Fibroblast of gingiva (primary cell): ENCODE measurements around the gene TRIM33.
"Not testable (repeated sequence)": the region's sequence is repeated elsewhere in the genome, so short reads cannot be mapped to it uniquely, and the experiment has no call there.

Source experiments
- DNase-seq: peaks from one replicate; pipeline ENCODE4 v3.0.0-alpha.2; 2011; ENCODE audit warnings: low read depth

The TRIM33 gene

DNA sequence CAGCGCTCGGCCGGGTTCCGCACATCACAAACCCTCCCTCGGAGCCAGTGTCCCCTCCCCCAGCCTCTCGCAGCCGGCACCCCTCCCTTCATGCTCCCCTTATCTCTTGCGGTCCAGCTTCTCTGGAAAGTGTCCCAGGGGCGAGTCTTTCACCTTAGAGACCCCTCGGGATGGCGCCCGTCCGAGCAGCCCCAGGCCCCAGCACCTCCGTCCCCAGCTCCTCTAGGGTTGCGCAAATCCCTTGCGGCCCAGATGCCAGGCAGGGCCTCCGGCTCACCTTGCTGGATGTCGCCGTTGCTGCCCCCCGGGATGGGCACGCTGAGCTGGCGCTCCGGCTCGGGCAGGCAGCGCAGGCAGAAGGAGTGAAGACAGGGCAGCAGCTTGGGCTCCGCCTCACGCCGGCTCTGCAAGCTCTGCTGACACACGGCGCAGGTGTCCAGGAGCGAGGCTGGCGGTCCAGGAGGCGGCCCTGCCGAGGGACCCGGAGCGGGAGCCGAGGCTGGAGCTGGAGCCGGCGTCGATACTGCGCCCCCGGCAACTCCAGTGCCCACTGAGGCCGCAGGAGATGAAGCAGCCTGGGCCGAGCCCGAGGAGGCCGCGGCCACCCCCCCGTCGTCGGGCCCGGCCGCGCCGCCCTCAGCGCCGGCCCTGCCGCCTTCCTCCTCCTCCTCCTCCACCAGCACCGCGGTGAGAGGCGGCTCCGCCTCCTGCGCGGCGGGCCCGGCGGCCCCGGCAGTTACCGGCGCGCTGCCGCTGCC is 550 bp downstream of the TRIM33 start:
- DNase-seq, result no peak

GRCh38 chr1:114509596-114510273 is 1.3 kb downstream of the TRIM33 start:
- no peak for DNase-seq

DNA sequence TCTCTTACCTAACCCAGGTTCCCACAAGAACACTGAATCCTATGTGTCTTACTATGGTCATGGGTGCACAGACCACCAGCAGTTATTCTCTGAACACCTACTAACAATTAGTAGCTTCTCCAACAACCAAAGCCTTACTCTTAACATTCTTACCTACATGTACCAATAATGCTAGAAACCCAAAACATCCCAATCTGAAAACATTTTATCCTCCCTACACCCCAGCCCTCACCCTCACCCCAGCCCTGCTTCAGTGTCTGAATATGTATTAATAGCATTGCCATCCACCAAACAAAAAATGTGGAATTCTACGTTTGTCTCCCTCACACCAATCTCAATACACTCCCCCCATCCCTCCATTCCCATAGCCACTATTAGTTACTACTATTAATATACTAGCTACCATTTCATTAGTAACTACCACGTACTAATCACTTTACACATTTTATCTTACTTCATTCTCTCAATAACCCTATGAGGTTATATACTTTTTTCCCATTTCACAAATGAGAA is 2.6 kb downstream of the TRIM33 start:
- no peak for DNase-seq

DNA sequence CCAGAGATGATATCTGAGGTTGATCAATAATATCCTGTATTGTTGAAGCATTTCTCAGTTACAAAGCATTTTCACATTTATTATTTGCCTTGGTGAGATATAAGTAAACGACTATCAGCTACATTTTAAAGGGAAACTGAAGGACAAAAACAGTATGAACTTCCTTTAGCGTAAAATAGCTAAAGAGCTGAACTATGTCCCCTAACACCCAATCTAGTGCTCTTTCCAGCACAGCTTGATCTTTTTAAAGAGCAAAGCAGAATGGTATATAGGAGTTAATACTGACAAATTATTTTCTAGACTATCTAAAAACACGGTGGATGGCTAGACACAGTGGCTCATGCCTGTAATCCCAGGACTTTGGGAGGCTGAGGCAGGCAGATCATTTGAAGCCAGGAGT is 3.5 kb downstream of the TRIM33 start:
- DNase-seq, result no peak

DNA sequence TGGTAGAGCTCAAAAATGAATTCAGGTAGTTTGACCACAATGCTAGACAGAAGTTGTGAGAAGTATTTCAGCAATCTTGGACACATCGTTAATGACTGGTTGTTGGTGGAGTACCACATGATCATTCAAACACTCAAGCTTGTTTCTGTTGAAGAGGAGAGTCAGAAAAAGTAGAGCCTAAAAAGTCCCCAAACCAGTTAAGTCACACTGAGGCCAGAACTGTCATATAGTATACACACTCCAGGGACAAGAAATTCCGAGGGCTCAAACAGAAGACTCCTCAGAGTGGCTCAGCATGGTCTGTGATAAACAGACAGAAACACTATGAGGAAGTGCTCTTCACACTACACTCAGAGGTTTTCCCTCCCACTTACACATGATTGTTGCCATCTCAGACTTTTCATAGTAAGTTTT is 5.8 kb downstream of the TRIM33 start:
- DNase-seq, result no peak

DNA sequence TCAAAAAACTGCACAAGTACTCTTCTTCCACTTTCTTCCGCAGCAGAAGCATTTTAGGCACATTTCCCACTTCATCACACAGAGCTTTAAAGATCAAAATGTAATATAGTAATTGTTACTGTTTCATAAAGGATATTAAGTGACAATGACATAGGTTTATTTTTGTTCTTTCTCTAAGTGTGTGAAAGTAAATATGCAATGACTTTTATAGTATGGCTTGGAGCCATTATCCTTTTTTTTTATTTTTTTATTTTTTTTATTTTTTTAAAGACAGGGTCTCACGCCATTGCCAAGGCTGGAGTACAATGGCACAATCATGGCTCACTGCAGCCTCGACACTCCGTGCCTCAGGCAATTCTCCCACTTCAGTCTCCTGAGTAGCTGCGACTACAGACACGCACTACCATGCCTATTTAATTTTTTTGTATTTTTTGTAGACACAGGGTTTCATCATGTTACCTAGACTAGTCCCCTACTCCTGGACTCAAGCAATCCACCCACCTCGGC is 7.0 kb downstream of the TRIM33 start:
- DNase-seq, result no peak

DNA sequence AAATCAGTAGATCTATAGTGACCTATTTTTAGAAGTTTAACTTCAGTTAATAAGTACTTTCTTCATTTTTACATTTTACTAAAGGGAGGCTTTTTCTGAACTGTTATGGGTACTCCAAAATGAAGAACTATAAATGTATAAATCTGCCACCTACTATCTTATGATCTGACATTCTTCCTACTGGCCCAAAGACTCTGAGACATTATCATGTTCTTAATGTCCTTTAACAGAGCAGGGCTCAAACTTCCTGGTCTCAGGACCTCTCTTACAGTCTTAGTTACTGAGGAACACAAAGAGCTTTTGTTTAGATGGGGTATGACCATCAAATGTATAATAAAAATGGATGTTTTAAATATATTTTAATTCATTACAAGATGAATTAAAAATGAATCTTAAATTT is 8.9 kb downstream of the TRIM33 start:
- no peak for DNase-seq

- no peak for DNase-seq
These were observed 11.5 kb downstream of the TRIM33 start for GRCh38 chr1:114499478-114499877.

GRCh38 chr1:114496089-114496488 is 14.9 kb downstream of the TRIM33 start:
- no peak for DNase-seq

GRCh38 chr1:114495486-114495885 is 15.5 kb downstream of the TRIM33 start:
- no peak for DNase-seq

DNA sequence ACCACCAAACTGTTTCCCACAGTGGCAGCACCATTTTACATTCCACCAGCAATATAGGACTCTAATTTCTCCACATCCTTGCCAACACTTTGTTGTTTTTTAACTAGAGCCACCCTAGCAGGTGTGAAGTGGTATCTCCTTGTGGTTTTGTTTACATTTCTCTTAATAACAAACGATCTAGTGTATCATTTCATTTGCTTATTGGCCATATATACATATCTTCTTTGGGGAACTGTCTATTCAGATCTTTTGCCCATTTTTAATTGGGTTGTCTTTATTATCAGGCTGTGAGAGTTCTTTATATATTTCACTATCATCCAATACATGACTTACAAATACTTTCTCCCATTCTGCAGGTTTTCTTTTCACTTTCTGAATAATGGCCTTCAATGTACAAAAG is 18.0 kb downstream of the TRIM33 start:
- DNase-seq, result no peak

GRCh38 chr1:114490274-114490693 is 20.7 kb downstream of the TRIM33 start:
- DNase-seq, result no peak

GRCh38 chr1:114488739-114489138 is 22.3 kb downstream of the TRIM33 start:
- DNase-seq, result no peak

DNA sequence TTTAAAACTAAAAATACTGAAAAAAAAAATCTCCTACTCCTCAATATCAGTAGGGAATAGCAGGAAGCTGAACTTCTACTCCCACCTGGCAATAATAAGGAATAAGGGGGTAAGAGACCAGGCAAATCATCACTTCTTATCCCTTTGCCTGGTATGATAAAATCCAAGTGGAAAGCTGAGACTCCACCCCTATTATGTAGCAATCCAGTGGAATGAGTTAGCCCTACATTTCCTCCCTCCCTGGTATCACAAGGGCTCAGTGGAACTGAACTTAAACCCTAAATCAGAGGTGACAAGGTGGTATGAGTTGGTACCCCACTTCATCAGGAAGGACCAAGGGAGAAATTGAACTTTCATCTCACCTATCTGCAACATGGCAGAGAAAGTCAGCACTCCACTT is 25.7 kb downstream of the TRIM33 start:
- no peak for DNase-seq

DNA sequence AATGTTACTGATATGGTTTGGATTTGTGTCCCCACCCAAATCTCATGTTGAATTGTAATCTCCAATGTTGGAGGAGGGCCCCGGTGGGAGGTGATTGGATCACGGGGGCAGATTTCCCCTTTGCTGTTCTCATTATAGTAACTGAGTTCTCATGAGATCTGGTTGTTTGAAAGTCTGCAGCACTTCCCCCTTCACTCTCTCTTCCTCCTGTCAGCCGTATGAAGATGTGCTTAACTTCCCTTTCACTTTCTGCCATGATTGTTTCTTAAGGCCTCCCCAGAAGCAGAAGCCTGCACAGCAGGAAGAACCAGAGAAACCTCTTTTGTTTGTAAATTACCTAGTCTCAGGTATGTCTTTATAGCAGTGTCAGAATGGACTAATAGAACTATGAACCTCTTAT is 28.4 kb downstream of the TRIM33 start:
- no peak for DNase-seq

- not testable (repeated sequence) for DNase-seq
These were observed 31.4 kb downstream of the TRIM33 start for GRCh38 chr1:114479636-114480035.

DNA sequence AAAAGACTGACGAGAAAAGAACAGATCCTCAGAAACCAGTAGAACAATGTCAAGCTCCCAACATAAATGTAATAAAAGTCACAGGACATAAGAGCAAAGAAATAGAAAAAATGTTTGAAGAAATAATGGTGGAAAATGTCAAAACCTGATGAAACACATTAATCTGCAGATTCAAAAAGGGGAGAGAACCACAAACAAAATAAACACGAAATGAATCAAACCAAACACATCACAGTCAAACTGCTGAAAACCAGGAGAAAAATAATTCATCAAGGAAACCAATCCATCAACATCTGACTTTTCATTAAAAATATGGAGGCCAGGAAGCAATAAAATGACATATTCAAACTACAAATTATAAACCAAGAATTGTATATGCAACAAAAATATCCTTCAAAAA is 31.9 kb downstream of the TRIM33 start:
- DNase-seq, result no peak

- DNase-seq, result no peak
These were observed 37.2 kb downstream of the TRIM33 start for GRCh38 chr1:114473796-114474195.

- DNase-seq, result no peak
These were observed 38.6 kb downstream of the TRIM33 start for GRCh38 chr1:114472408-114472807.

DNA sequence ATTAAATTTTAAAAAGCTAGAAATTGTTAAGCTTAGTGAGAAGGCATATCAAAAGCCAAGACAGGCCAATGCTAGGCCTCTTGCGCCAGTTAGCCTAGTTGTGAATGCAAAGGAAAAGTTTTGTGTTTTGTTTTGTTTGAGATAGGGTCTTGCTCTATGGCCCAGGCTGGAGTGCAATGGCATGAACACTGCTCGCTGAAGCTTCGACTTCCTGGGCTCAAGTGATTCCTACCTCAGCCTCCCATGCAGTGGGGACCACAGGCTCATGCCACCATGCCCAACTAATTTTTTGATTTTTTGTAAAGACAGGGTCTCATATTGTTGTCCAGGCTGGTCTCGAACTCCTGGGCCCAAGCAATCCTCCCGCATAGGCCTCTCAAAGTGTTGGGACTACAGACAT is 40.3 kb downstream of the TRIM33 start:
- no peak for DNase-seq

- DNase-seq, result no peak
These were observed 42.1 kb downstream of the TRIM33 start for GRCh38 chr1:114468710-114469468.

- DNase-seq, result no peak
These were observed 43.0 kb downstream of the TRIM33 start for GRCh38 chr1:114468047-114468446.

DNA sequence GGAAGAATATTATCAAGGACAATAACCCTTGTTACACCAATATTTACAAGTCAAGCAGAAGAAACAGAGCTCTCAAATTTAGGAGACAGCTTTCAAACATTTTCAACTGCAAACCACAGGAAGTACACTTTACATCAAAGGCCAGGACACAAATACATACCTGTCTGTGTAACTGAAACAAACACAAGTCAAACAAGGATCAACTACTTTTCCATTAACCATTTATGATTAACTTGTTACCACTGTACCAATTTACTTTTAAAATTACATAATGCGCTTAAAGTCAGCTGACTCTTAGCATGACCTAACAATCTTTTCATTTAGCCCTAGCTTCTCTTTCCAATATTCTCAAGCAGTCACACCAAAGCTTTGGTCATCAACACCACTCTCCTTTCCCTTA is 43.5 kb downstream of the TRIM33 start:
- no peak for DNase-seq
